GM18511 (cell line): ENCODE results near the gene AKR1E2.
A peak's percentile ranks its signal among the peaks of the same experiment; 100 is the strongest.

Source experiments
- ATAC-seq: cut with Tn5 transposase; IDR thresholded peaks from one replicate; pipeline ENCODE4 v1.9.1; 2021; ENCODE audit warnings: mild to moderate bottlenecking, moderate library complexity; ENCODE audit not compliant: unreplicated experiment

AKR1E2 gene

GRCh38 chr10:4843525-4844180 lies 17.6 kb downstream of the AKR1E2 start:
- no peak for ATAC-seq

- no peak for ATAC-seq
Observed at GRCh38 chr10:4844864-4845263, 18.9 kb downstream of the AKR1E2 start.

GRCh38 chr10:4845766-4846165 lies 19.8 kb downstream of the AKR1E2 start:
- ATAC-seq, result no peak

- ATAC-seq, result no peak
Observed at GRCh38 chr10:4846775-4847174, 20.8 kb downstream of the AKR1E2 start.

- peak; percentile 33 for ATAC-seq
Observed at GRCh38 chr10:4847561-4848355, 21.8 kb downstream of the AKR1E2 start.

- ATAC-seq, result no peak
Observed at GRCh38 chr10:4848356-4849041, 22.5 kb downstream of the AKR1E2 start.

- ATAC-seq, result no peak
Observed at GRCh38 chr10:4849042-4849402, 23.0 kb downstream of the AKR1E2 start.

GRCh38 chr10:4849555-4850242 lies 23.7 kb downstream of the AKR1E2 start:
- peak; percentile 91 for ATAC-seq

- no peak for ATAC-seq
Observed at GRCh38 chr10:4850397-4850796, 24.4 kb downstream of the AKR1E2 start.

GRCh38 chr10:4851176-4851575 lies 25.2 kb downstream of the AKR1E2 start:
- no peak for ATAC-seq

- no peak for ATAC-seq
Observed at GRCh38 chr10:4851846-4852245, 25.8 kb downstream of the AKR1E2 start.

GRCh38 chr10:4865945-4866661 lies 40.1 kb downstream of the AKR1E2 start:
- ATAC-seq, result no peak

GRCh38 chr10:4867109-4867519 lies 41.1 kb downstream of the AKR1E2 start:
- ATAC-seq, result no peak

- ATAC-seq, result no peak
Observed at GRCh38 chr10:4867520-4868356, 41.7 kb downstream of the AKR1E2 start.

GRCh38 chr10:4868357-4868657 lies 42.3 kb downstream of the AKR1E2 start:
- no peak for ATAC-seq

- no peak for ATAC-seq
Observed at GRCh38 chr10:4882704-4883078, 56.7 kb downstream of the AKR1E2 start.

- no peak for ATAC-seq
Observed at GRCh38 chr10:4883079-4883739, 57.2 kb downstream of the AKR1E2 start.

GRCh38 chr10:4885162-4885561 lies 59.2 kb downstream of the AKR1E2 start:
- peak; percentile 61 for ATAC-seq

- ATAC-seq, result no peak
Observed at GRCh38 chr10:4887501-4887900, 61.5 kb downstream of the AKR1E2 start.

GRCh38 chr10:4888236-4888635 lies 62.2 kb downstream of the AKR1E2 start:
- ATAC-seq, result no peak
